Stomach (tissue), 9 donors: Measurements from ENCODE around the gene NLK. TPM values are rescaled to one million over a fixed set of nuclear protein-coding genes. Genes with fewer than 3 reads are reported as not detected.
"Not testable (repeated sequence)": the region's sequence is repeated elsewhere in the genome, so short reads cannot be mapped to it uniquely, and the experiment has no call there.

Source experiments
- DNase-seq, 2 donors: peaks; one replicate each; pipeline versions ENCODE4 v3.0.0 to v3.0.0-alpha.2; 2013 to 2019
- H3K27ac ChIP-seq, 5 donors: fragments of 200-600 bp in 4 of 5; sonication (generic) in 4 of 5; one replicate each; pipeline ENCODE4 v1.5.1; 2013 to 2019; ENCODE audit warnings: mild to moderate bottlenecking in 1 of 5, moderate library complexity in 1 of 5
- H3K27me3 ChIP-seq, 3 donors: fragments of 200-600 bp; sonication (generic); one replicate each; pipeline ENCODE4 v1.5.1; 2017 to 2019; ENCODE audit warnings: mixed run types in 1 of 3
- H3K36me3 ChIP-seq, 4 donors: fragments of 200-600 bp; sonication (generic); 1 replicate in 3 of 4; 2 replicates in 1 of 4; pipeline ENCODE4 v1.5.1; 2016 to 2019
- H3K4me1 ChIP-seq, 4 donors: fragments of 200-600 bp; sonication (generic); one replicate each; pipeline ENCODE4 v1.5.1; 2016 to 2019
- H3K4me3 ChIP-seq, 4 donors: fragments of 200-600 bp; sonication (generic) in 3 of 4; one replicate each; pipeline ENCODE4 v1.5.1; 2016 to 2019; ENCODE audit warnings: mild to moderate bottlenecking in 1 of 4
- H3K9me3 ChIP-seq, 4 donors: fragments of 200-600 bp; sonication (generic); one replicate each; pipeline ENCODE4 v1.5.1; 2016 to 2019
- CTCF ChIP-seq, 7 experiments: fragments of 450-650 bp in 4 of 7; fragments of 200-600 bp in 3 of 7; sonication (generic) in 3 of 7; IDR thresholded peaks; one replicate each; pipeline ENCODE4 v1.5.1; 2016 to 2019; ENCODE audit warnings: antibody characterized with exemption in 7 of 7, control low read depth in 2 of 7, mild to moderate bottlenecking in 1 of 7
- EP300 ChIP-seq: sonication (generic); formaldehyde crosslinking; IDR thresholded peaks from one replicate; pipeline ENCODE4 v1.6.1; 2017; ENCODE audit warnings: antibody characterized with exemption
- POLR2A ChIP-seq, 4 donors: fragments of 450-650 bp; IDR thresholded peaks; one replicate each; pipeline ENCODE4 v1.6.1; 2016; ENCODE audit warnings: antibody characterized with exemption in 4 of 4, control low read depth in 2 of 4, mild to moderate bottlenecking in 1 of 4, moderate library complexity in 1 of 4
- POLR2AphosphoS5 ChIP-seq, 3 donors: sonication (generic); formaldehyde crosslinking; IDR thresholded peaks; one replicate each; pipeline ENCODE4 v1.6.1; 2016; ENCODE audit warnings: antibody characterized with exemption in 3 of 3
- WGBS, 5 donors: extraction: QIAGEN DNeasy Blood & Tissue Kit in 3 of 5; methylation state at CpG; one replicate each; pipeline versions ENCODE4 v1.1.5 to v1.1.7; 2013 to 2018; 5-methylcytosine and 5-hydroxymethylcytosine counted together
- intact Hi-C: fragments of 100-400 bp; cut with DNase I; formaldehyde crosslinking; loops from one replicate; pipeline ENCODE4 v1.15.1; 2023; ENCODE audit warnings: low total_unique reads
- polyA plus RNA-seq, 3 donors: library from polyadenylated mRNA; stranded (reverse); fragments of 200-250 nt; gene quantifications; one replicate each; pipeline ENCODE4 v1.2.3, GENCODE V29; 2013
- total RNA-seq, 5 donors: library from RNA; depleted of rRNA; stranded (reverse); fragments of >200 nt; gene quantifications; one replicate each; pipeline versions ENCODE4 v1.1.0 to v1.2.3, GENCODE V29; 2014 to 2016
- donor health status: healthy with polysubstance abuse.
- donor health status: Bipolar disorder and iron deficiency.
- donor health status: healthy.

The NLK gene
- total and polyA plus RNA-seq, 8 donors: 4.3 to 169 (median 14.7) TPM

GRCh38 chr17:28031174-28031573, 11.3 kb upstream of the NLK start:
- no peaks in the 10 kb centered on the region for H3K36me3 ChIP-seq
- intact Hi-C loops: no loop called here
- DNase-seq: no peak
- no peak overlapping the region for H3K4me3 ChIP-seq
- no peaks in the 10 kb centered on the region for H3K27me3 ChIP-seq
- no peak for TF ChIP-seq POLR2AphosphoS5 (IDR thresholded peaks at IDR 0.05)
- no peak for TF ChIP-seq POLR2A (IDR thresholded peaks at IDR 0.05)
- TF ChIP-seq CTCF (IDR thresholded peaks at IDR 0.05): no peak
- no peak for TF ChIP-seq EP300
- H3K27ac ChIP-seq: no peak overlapping the region
- H3K9me3 ChIP-seq: no peaks in the 10 kb centered on the region
- no peaks in the 10 kb centered on the region for H3K4me1 ChIP-seq
- WGBS, 5 donors: 77 to 82% (median 80%) methylated on average over 6 of the region's 6 CpGs

- no peaks in the 10 kb centered on the region for H3K27me3 ChIP-seq
- no peak overlapping the region for H3K27ac ChIP-seq
- intact Hi-C loops: no loop called here
- H3K4me1 ChIP-seq: no peaks in the 10 kb centered on the region
- DNase-seq: no peak
- WGBS, 5 donors: 59 to 63% (median 61%) methylated on average over 8 of the region's 8 CpGs
- no peaks in the 10 kb centered on the region for H3K9me3 ChIP-seq
- no peak for TF ChIP-seq EP300
- TF ChIP-seq POLR2AphosphoS5 (IDR thresholded peaks at IDR 0.05): no peak
- TF ChIP-seq POLR2A (IDR thresholded peaks at IDR 0.05): no peak
- no peak for TF ChIP-seq CTCF (IDR thresholded peaks at IDR 0.05)
- H3K36me3 ChIP-seq: no peaks in the 10 kb centered on the region
- no peak overlapping the region for H3K4me3 ChIP-seq
Observed at GRCh38 chr17:28033972-28034714, 8.3 kb upstream of the NLK start.

- 88 to 99% (median 91%) methylated on average over 4 of the region's 4 CpGs for WGBS, 5 donors
- DNase-seq, H3K4me3 ChIP-seq, intact Hi-C loops, H3K36me3 ChIP-seq, H3K27ac ChIP-seq, H3K27me3 ChIP-seq, H3K9me3 ChIP-seq, H3K4me1 ChIP-seq: not testable (repeated sequence)
Observed at GRCh38 chr17:28035452-28035851, 7.0 kb upstream of the NLK start.

DNA sequence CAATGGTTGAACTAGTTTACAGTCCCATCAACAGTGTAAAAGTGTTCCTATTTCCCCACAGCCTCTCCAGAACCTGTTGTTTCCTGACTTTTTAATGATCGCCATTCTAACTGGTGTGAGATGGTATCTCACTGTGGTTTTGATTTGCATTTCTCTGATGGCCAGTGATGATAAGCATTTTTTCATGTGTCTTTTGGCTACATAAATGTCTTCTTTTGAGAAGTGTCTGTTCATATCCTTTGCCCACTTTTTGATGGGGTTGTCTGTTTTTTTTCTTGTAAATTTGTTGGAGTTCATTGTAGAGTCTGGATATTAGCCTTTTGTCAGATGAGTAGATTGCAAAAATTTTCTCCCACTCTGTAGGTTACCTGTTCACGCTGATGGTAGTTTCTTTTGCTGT, 6.6 kb upstream of the NLK start:
- H3K27me3 ChIP-seq, H3K4me3 ChIP-seq, H3K9me3 ChIP-seq, DNase-seq, H3K27ac ChIP-seq, H3K36me3 ChIP-seq, intact Hi-C loops, H3K4me1 ChIP-seq: not testable (repeated sequence)
- 87 to 98% (median 89%) methylated on average over 2 of the region's 2 CpGs for WGBS, 5 donors

DNA sequence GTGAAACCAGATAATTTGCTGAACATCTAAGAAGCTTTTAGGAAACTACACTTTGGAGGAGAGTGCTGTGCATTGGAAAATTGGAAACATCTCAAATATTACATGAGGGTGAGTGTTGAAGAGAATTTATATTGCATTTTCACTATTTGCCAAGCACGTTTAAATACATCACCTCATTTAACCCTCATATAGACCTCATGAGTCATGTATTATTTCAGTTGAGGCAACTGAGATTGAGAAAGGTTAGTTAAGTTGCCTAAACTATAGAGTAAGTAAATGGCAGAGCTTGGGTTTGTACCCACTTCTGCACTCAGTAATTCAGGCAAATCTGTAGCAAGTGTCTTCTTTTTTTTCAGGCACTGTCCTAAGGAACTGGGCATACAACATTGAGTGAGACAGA, 3.7 kb upstream of the NLK start:
- intact Hi-C loops: no loop called here
- WGBS, 5 donors: 11 to 27% (median 21%) methylated on average over 1 of the region's 1 CpG

More for the DNA sequence above, 3.7 kb upstream of the NLK start:
- Histone ChIP-seq H3K27me3 (no peaks in the 10 kb centered on the region), H3K27ac (no peak overlapping the region), H3K9me3 (no peaks in the 10 kb centered on the region), H3K4me1 (peaks cover 18 to 22% (median 18%) of the 10 kb centered on the region in 4 donors), H3K4me3 (no peak overlapping the region), H3K36me3 (no peaks in the 10 kb centered on the region)
- DNase-seq: no peak
- no peak for TF ChIP-seq EP300
- TF ChIP-seq CTCF (IDR thresholded peaks at IDR 0.05): no peak
- no peak for TF ChIP-seq POLR2AphosphoS5 (IDR thresholded peaks at IDR 0.05)
- TF ChIP-seq POLR2A (IDR thresholded peaks at IDR 0.05): no peak
